ENCODE results near the gene PAPOLA.

Gene PAPOLA

GRCh38 chr14:96519970-96520369 is 17.8 kb downstream of the PAPOLA start:
- H3K4me3 ChIP-seq (ENCODE audit: low read depth, low read length) = no peak overlapping the region
- no peak for TF ChIP-seq CTCF (IDR thresholded peaks at IDR 0.05; ENCODE audit: borderline replicate concordance, insufficient read depth, low read depth, low read length)

- no peak for TF ChIP-seq CTCF (IDR thresholded peaks at IDR 0.05; ENCODE audit: borderline replicate concordance, insufficient read depth, low read depth, low read length)
- H3K4me3 ChIP-seq (ENCODE audit: low read depth, low read length) = no peak overlapping the region
These were observed 23.3 kb downstream of the PAPOLA start for GRCh38 chr14:96525452-96525851.

- no peak overlapping the region for H3K4me3 ChIP-seq (ENCODE audit: low read depth, low read length)
- no peak for TF ChIP-seq CTCF (IDR thresholded peaks at IDR 0.05; ENCODE audit: borderline replicate concordance, insufficient read depth, low read depth, low read length)
These were observed 30.4 kb downstream of the PAPOLA start for GRCh38 chr14:96532632-96533031.

- TF ChIP-seq CTCF (IDR thresholded peaks at IDR 0.05; ENCODE audit: borderline replicate concordance, insufficient read depth, low read depth, low read length) = no peak
- H3K4me3 ChIP-seq (ENCODE audit: low read depth, low read length) = no peak overlapping the region
These were observed 34.6 kb downstream of the PAPOLA start for GRCh38 chr14:96536807-96537206.

- H3K4me3 ChIP-seq (ENCODE audit: low read depth, low read length) = no peak overlapping the region
- no peak for TF ChIP-seq CTCF (IDR thresholded peaks at IDR 0.05; ENCODE audit: borderline replicate concordance, insufficient read depth, low read depth, low read length)
These were observed 36.2 kb downstream of the PAPOLA start for GRCh38 chr14:96538097-96538989.

- H3K4me3 ChIP-seq (ENCODE audit: low read depth, low read length) = no peak overlapping the region
- no peak for TF ChIP-seq CTCF (IDR thresholded peaks at IDR 0.05; ENCODE audit: borderline replicate concordance, insufficient read depth, low read depth, low read length)
These were observed 36.8 kb downstream of the PAPOLA start for GRCh38 chr14:96538990-96539317.

- H3K4me3 ChIP-seq (ENCODE audit: low read depth, low read length) = no peak overlapping the region
- no peak for TF ChIP-seq CTCF (IDR thresholded peaks at IDR 0.05; ENCODE audit: borderline replicate concordance, insufficient read depth, low read depth, low read length)
These were observed 52.2 kb downstream of the PAPOLA start for GRCh38 chr14:96554315-96554910.

Data from GM12875 (cell line).